ENCODE measurements around the gene KIAA1328.
A peak's percentile ranks its signal among the peaks of the same experiment; 100 is the strongest.

Gene KIAA1328

DNA sequence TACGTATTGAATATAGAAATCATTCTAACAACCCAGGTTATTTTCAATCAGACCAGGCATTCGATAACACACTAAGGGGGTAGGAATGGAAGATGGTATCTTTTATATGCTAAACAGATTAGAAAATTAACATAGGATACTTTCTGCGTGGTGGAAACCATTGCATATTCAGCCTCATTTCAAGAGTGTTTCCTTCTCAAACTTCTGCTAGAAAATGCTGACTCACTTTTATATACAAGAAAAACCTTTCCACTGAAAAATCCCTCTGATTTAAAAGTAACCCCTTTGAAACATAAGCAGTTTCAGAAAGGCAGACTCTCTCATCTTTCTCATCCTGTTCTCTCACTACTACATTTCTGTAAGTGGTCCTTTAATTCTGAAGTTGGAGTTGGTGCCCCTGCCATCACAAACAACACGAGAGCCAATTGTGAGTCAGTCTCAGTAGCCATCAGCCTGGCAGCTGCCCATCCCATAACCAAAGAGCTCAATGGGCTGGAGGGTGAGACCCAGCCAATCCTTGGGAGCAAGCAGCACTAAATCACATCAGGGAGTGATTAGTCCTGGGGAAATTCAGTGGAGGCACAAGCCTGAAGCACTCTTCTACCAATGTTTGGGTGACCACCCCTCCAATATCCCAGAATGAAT is 393.5 kb downstream of the KIAA1328 start:
- DNase-seq (ENCODE audit: low read depth) = peak; percentile 79

DNA sequence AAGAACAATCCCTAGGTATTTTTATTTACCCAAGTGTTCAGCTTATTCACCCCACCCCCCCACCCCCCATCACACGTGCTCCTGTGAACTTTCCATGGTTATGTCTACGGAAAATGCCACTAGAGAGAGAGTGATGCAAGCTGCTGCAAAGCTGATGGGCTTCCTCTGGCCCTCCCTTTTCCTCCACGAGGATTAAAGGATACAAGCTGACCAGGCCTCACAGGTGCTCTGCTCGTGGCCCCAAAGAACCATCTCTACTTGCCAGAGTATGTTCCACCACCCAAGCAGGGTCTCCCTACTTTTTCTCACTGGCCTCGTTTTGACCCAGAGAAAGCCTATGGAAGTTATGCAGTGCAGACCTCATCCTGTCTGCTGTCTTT is 394.1 kb downstream of the KIAA1328 start:
- peak; percentile 29 for DNase-seq (ENCODE audit: low read depth)

DNA sequence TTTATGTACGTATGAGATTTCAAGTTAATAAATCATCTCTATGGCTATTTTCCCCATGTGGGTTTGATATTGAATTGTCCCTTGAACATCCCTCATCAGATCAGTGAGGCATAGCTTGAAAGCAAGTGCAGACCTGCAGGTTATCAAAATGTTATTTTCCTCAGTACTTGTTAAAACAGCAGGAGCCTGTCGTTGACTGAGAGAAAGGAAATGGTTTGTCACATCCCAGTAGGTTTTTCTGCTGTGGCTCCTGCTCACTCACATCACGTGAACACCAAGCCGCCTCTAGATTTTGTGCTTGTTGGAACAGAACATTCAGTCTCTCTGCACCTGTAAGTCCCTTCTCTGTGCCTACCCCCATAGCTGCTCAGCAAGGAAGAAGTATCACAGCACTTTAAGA is 396.4 kb downstream of the KIAA1328 start:
- no peak for DNase-seq (ENCODE audit: low read depth)

DNA sequence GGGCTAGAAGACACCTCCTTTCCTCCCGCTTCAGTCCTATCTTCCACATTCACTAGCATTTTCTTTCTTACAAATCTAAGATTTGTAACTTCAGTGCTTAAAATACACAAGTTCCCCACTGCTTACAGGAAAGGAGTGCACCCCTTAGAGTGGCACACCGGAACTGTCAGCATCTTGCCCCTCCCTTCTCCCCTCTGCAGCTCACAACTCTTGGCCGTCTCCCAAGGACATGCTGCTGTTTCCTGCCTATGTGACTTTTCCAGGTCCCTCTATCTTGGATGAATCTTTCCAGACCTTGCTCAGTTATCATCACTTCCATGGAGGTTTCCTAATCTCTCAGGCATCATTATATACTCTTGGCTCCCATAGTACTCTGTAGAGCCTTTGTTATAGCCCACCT is 401.8 kb downstream of the KIAA1328 start:
- no peak for DNase-seq (ENCODE audit: low read depth)

DNA sequence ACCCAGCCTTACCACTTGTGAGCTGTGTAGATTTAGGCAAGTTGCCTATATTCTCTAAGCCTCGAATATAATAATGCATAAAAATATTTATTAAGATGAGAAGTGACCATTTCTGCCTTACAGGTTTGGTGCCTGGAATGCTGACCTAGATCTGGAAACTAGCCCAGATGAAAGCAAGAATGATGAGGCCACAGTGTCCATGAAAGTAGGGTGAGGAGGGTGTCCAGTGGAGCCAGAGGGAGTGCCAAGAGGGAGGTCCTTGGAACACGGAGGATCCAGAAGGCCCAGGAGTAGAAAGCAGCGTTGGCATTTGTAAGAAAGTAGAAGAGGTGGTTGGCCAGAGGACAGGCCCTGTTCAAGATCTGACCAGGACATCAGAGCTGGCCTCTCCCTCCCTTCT is 402.3 kb downstream of the KIAA1328 start:
- no peak for DNase-seq (ENCODE audit: low read depth)

DNA sequence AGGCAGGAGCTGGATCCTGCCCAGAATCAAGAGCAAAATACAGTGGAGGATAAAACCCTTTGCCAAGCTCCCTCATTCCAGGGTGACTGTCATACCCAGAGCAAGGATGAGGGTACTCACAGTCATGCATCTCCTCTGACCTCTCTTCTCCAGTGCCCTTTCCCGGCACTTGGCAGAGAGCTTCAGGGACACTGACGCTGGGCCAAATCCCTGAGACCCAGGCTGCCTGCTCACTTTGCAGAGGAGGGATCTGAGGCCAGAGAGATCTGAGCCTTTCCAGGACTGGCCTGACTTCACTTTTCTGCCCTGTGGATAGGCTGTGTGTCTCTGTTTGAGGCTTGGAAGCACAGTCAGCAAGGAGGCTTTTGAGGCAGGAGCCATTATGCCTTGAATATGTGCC is 406.7 kb downstream of the KIAA1328 start:
- DNase-seq (ENCODE audit: low read depth) = no peak

DNA sequence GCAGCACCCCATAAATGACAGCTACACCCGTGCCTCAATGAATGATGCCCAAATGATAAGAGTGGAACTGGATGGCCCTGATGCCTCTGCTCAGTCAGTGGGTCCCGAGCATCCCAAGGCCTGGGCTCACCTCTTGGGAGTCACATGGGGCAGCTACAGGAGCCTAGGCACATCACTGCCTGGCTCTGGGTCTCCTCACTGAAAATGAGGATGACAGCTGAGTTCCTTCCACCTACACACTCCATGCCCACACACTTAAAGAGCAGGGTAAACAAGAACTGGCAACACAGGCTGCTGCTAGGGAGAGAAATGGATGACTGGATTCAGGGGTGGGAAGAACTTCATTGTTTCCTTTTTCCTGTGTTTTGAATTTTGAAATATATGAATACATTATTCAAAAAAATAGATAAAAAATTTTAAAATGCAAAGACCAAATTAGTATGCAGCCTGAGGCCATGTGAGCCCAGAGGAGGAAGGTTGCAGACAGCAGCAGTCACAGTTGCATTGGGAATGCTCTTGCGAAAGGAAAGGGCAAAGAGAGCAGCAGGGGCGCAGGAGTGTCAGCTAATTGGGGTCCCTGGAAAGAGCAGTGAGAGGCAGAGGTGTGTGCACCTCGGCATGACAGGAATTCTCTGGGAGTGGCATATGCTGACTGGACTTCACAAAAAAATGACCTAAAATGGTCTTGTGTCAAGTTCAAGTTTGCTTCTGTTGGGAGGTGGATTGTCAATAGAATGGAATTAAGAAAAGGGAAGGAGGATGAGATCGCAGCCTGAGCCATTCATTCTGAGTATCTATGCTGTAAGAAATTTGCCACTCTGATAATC is 409.6 kb downstream of the KIAA1328 start:
- DNase-seq (ENCODE audit: low read depth) = no peak

DNA sequence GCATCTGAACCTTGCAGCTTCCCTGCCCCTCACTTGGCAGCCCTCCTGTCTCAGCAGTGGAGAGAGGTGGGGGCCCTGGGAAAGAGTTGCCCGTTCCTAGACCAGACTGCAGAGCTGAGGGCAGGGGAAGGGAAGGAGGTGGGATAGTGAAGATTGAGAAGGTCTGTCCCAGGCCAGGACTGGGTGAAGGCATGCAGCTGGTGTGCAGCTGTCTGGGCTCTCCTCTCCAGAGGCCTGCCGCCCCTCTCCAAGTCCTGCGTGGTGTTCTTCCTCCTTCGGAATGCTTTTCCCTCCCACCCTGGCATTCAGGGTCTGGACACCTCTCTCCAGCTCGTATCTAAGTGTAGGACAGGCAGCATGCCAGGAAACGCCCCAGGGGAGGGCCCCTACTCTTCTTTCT is 413.2 kb downstream of the KIAA1328 start:
- no peak for DNase-seq (ENCODE audit: low read depth)

DNA sequence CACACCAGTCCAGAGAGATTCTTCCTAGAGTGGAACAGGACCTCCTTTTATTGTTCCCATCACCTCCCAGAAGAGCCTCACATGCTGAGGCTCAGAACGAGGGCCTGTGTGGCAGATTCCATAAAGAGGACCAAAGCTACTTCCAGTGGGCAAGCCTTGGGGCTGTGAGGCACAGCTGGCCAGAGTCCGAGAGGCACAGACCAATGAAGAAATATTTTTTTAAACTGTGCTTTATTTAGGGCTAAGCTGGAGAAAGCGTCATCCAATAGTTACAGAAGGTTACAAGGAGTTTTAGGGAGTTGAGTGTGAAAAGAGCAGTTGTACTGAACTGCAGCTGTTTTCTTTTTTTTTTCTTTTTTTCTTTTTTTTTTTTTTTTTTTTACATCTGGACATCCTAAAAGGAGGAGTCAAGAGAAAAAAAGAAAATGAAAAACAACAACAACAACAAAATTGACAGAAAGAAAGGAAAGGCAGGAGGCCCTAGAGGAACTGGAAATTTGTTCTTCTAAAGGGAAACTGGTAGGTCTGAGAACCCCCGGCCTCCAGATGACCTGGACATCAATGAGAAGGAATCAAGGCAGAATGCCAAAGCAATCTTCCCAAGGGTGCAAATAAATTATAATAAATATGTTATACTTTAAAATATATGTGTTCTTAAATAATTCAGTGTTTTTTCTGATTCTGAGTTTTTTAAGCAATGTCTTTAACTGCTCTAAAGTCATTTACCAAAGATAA is 414.1 kb downstream of the KIAA1328 start:
- DNase-seq (ENCODE audit: low read depth) = no peak

DNA sequence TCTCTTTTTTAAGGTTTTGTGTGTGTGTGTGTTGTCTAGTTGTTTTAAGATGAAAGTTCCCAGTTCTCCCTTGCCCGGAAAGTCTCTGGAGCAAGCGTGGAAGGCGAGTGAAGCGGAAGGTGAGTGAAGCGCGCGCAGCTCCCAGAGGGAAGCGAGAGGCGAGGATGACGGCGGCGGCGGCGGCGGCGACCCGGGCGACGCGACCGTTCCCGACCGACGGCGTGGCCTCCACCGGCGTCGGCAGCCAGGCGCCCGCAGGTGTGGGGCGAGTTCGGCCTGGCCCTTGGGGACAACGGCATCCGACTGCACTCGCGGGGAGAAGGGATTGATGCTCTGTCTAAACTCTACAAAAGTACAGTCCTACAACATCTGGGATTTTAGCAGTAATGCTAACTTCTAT is 414.8 kb downstream of the KIAA1328 start:
- no peak for DNase-seq (ENCODE audit: low read depth)

DNA sequence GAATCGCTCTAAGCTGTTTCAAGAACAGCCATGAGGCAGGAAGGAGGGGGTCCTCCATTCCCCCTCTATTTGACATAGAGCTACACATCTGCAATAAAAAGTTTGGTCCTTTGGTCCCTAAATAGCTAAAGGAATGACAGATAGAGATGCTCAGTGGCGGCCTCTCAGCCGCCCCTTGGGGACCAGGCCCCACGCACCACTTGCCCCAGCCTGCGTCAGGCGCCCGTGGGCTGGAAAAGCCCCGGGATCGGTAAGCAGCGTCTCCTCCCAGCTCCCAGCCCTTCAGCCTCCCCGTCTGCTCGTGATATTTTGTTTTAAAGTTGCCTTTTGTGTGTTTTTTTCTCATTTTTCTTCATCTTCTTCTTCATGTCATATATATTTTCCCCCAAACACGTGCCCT is 415.7 kb downstream of the KIAA1328 start:
- no peak for DNase-seq (ENCODE audit: low read depth)

DNA sequence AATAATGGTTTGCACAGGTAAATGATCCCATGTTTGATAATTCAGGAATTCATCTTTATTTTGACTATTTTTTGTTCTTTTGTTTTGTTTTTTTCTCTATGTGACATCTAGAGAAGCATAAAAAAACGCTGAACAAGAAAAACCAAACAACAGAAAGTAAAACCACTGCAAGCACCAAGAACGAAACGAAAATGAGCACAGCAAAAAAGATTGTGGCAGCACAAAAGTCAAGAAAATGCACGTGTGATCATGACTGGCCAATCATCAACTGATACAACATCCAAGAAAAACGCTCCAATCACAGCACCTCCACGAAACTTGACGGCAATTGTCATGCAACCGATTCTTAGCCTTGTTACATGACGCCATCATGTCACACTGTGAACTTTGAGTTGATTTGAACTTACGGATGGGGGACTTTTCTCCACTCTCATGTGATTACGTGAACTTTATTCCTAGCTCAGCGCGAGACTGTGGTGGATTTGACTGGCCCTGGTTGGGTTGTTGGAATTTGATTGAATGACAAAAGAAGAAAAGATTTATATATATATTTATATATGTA is 417.9 kb downstream of the KIAA1328 start:
- DNase-seq (ENCODE audit: low read depth) = no peak

DNA sequence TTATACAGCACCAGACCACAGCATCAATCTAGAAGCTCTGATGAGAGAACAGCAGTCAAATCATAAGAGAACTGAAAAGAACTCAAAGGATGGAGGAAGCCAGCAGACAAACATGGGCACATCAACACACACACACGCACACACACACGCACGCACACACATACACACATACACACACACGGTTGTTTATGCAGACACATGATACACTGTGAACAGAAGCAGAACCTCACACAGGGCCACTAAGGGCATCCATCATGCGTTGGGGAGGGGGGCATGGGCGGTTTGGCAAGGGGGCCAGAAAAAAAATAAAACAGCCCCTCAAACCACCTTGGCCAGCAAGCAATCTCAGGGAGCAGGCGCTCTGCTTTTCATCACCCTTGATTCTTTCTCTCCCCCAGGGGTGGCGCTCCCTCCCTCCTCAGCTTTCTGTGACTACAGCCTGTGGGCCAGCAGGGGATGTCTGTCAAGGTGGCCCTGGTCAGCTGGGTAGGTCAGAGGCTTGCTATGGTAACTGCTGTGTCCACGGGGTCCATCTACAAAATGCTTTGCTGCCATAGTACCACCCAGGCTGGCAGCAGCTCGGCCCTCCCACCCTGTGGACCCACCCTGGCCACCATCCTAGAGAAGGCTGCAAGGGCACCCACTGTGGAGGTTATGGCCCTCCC is 418.7 kb downstream of the KIAA1328 start:
- DNase-seq (ENCODE audit: low read depth) = no peak

DNA sequence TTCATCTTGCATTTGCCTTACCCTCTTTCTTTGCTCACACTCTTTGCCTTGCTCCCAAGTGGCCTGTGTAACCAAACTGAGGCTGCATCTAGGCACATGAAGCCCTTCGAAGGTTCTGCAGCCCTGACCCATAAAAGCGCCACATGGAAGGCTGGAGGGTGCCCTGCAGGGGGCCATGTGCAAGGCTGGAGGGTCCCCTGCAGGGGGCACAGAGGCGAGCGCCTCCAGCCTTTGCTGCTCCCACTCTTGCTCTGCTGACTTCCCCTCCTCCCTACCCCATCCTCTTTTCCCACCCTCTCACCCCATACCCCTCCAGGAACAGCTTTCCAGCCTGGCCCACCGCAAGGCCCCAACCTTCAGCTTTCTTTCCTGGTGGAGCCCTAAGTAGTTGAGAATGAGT is 419.4 kb downstream of the KIAA1328 start:
- no peak for DNase-seq (ENCODE audit: low read depth)

DNA sequence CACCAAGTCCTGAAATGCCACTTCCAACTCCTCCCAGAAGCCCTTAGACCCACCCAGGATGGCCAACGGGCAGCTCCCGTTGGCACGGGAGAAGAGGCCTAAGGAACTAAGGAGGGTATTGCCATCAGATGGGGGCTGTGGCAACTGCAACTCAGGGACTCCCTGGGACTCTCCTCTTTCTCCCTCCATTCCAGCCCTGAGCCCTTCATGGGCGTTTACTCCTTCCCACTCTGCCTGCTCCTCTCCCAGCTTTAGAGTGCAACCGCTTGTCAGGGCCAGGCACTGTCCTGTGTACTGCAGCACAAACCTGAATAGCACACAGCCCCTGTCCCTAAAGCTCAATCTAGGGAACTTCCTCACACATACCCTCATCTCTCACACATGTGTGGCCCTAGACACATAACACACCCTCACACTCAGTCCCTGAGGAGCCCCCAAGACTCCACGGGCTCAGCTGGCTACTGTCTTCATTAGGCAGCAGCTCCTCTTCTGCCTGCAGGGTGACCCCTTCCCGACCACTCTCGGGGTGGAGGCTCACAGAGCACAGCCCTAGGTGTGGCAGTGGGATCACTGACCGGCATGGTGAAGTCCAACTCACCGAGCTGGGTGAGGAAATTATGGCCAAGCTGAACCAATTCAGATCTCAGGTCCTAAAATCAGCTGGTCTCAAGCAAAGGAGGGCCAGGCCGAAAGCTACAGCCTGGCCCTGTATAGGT is 420.4 kb downstream of the KIAA1328 start:
- no peak for DNase-seq (ENCODE audit: low read depth)

DNA sequence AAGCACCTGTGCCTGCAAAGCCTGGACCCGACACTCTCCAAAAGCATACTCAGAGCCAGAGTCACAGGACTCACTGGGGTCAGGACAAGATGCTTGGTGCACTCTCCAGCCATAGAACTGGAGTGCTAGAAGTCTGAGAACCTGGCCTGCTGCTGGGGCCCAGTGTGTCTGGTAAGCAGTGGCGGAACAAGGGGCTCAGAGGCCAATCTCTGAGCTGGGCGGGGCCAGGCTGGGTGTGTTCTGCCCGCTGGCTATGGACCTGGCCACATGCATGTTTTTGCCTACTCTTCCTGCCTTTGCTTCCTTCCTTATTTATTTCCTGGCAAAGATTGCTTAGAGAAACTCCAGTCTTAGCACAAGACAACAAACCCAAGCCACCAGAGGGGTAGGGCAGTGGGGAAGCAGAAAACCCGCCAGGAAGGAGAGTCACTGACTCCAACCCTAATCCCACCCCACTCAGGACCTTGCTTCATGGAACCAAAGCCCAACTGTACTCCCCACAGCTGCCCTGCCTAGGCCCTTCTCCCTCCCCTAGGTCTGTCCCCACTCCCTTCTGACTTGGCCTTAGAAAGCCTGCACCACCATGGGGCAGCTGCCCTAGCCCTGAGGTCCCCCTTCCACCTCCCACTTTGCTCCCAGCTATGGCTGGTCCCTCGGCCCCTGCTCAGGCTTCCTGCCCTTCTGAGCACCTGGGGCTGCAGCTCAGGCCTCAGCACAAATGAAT is 421.1 kb downstream of the KIAA1328 start:
- no peak for DNase-seq (ENCODE audit: low read depth)

DNA sequence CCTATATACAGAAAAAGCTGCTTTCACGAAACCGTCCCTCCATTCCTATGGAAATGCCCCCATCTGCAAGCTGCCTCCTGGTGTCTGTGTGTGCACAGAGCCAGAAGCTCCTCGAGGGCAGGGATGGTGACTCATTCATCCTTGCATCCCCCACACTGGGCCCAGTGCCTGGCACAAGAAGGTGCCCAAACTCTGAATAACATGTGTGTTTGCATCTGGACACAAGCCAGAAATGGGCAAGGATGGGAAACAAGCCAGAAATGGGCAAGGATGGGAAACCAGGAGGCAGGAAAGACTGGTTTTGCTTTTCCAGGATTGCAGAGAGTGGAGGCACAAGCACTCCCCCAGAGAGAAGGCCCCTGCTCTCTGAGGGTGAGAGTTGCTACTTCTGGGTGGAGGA is 422.8 kb downstream of the KIAA1328 start:
- no peak for DNase-seq (ENCODE audit: low read depth)

DNA sequence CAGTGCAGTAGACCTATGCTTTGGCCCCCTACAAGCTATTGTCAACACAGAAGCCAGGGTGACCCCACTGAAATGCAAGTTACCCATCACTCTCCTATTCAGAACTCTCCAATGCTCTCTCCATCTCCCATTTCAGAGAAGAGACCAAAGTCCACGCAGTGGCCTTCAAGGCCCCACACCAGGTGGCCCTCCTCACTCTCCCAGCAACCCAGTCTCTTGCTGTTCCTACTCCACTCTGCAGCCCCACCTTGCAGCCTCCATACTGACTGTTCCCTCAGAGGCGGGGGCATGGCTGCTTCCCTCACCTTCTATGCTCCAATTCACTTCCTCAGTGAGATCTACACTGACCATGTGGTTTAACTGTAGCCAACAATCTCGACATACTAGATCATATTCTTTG is 423.4 kb downstream of the KIAA1328 start:
- no peak for DNase-seq (ENCODE audit: low read depth)

DNA sequence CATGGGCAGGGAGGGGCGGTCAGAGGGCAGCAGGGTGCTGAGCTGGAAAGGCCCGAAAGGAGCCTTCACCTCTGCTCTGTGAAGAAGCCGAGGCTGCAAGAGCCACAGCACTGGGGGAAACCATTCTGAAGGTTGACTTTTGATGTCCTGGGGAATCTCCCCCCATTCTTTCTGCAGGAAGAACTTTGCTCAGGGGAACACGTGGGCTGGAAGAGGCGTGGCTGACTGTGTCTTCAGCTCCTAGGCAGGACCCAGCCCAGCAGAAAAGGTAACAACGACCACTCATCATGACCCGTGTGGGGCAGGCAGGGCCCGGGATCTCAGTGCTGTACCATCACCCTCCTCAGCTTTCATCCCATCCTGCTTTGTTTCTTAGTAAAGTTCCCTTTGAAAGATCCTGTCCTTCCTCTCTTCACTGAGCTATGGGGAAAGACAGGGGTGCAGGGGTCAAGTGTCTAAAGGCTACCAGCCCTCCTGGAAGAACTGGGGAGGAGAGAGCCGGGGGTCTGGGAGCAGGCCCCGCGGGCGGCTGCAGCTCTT is 424.0 kb downstream of the KIAA1328 start:
- DNase-seq (ENCODE audit: low read depth) = no peak

DNA sequence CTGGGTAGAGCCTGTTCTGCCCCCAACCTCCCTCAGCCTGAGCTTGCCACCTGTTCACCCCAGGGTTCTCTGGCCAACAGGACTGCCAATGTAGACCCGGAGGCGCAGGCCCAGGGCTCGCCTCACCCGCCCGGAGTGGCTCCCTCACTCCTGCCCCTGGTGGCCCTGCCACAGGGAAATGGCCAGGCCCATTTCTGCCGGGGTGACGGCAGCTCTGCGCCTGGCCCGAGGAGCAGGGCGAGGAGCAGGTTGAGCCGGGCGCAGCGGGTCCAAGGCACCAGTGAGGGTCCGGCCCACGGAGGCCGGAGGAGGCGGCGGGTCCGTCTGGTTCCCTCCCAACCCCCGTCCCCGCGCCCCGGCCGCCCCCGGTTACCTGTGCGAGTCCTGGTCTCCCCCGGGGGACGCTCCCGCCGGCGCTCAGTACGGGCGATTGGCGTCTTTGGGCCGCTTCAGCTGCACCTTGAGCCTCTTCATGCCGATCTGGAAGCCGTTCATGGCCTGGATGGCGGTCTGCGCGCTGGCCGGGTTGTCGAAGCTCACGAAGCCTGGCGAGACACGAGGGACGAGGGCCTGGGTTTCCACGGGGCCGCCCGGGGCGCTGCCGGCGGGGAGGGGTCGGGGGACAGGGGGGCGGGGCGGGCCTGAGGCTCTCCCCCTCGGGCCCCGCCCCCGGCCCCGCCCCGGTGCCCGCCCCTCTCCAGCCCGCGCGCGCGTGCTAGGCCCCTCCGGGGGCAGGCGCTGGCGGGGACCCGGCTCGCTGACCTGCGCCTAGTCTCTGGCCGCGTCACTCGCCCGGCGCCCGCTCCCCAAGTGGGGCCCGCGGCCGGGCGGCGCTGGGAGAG is 424.7 kb downstream of the KIAA1328 start:
- no peak for DNase-seq (ENCODE audit: low read depth)
